NCI-H446 (cell line): ENCODE data around the gene ADAR.
"Not testable (repeated sequence)": the region's sequence is repeated elsewhere in the genome, so short reads cannot be mapped to it uniquely, and the experiment has no call there.

Experiments
- DNase-seq, 2 experiments: peaks; one replicate each; lab custom pipeline; 2025; lab: John Stamatoyannopoulos, UW

The ADAR gene, protein sequence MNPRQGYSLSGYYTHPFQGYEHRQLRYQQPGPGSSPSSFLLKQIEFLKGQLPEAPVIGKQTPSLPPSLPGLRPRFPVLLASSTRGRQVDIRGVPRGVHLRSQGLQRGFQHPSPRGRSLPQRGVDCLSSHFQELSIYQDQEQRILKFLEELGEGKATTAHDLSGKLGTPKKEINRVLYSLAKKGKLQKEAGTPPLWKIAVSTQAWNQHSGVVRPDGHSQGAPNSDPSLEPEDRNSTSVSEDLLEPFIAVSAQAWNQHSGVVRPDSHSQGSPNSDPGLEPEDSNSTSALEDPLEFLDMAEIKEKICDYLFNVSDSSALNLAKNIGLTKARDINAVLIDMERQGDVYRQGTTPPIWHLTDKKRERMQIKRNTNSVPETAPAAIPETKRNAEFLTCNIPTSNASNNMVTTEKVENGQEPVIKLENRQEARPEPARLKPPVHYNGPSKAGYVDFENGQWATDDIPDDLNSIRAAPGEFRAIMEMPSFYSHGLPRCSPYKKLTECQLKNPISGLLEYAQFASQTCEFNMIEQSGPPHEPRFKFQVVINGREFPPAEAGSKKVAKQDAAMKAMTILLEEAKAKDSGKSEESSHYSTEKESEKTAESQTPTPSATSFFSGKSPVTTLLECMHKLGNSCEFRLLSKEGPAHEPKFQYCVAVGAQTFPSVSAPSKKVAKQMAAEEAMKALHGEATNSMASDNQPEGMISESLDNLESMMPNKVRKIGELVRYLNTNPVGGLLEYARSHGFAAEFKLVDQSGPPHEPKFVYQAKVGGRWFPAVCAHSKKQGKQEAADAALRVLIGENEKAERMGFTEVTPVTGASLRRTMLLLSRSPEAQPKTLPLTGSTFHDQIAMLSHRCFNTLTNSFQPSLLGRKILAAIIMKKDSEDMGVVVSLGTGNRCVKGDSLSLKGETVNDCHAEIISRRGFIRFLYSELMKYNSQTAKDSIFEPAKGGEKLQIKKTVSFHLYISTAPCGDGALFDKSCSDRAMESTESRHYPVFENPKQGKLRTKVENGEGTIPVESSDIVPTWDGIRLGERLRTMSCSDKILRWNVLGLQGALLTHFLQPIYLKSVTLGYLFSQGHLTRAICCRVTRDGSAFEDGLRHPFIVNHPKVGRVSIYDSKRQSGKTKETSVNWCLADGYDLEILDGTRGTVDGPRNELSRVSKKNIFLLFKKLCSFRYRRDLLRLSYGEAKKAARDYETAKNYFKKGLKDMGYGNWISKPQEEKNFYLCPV

DNA sequence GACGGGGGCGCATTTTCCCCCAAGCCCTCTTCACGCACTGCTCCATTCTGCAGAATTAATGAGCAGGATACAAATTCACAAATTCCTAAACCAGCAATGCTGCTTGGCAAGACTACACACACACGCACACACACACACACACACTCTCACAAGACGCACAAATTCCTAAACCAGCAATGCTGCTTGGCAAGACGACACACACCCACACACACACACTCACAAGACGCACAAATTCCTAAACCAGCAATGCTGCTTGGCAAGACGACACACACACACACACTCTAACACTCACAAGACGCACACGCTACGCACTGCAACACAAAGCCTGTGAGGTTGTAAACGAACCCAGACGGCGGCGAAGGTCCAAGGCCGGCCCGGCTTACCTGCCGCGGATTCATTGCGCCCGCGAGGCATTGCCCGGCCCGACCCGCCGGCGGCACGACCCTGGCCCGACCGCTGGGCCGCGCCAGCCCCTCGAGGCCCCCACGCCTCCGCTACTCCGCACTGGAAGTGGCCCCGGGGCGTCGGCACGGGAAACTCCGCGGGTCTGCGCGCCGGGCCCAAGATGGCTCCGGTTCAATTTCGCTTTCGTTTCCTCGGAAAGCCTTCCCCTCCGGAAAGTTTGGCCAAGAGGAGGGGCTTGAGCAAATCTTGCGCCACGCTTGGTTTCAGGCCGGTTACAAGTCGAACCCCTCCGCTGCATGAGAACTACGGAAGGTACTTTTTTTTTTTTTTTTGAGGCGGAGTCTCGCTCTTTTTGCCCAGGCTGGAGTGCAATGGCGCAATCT, at the start of gene ADAR:
Gene ADAR, minus strand, starts transcription at position 578 of the 788 bp plus-strand sequence. Its CDS starts 180 bp downstream, at position 398.
- peak; percentile 49 to 82 for DNase-seq

DNA sequence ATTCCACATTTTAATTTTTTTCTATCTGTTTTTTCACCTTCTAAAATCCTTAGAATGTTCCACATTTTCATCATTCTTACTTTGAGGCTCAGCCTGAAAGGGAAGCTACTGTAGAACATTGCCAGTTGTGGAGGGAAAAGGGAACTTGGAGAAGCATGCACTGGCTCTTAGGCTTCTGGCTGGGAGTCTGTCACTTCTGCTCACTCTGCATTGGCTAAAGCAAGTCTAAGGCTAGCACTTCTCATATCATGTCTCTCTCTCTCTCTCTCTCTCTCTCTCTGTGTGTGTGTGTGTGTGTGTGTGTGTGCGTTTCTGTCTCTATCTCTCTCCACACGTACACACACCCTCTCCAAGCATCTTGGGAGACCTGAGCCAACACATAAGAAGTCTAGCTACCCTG, 49.6 kb upstream of the ADAR start:
- no peak for DNase-seq

DNA sequence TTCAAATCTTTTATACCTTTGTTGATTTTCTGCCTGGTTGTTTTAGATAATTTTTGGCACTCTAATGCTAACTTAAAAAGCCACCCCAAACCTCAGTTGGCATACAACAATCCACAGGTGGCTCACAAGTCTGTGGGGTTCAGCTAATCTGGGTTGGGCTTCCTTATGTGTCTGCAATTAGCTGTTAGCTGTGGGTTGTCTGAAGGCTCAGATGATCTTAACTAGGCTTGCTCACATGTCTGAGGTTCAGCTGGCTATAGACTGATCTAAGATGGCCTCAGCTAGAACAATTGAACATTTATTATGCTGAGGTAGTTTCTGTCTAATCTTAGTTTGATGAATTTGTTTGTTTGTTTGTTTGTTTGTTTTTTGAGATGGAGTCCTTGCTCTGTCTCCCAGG, 44.9 kb upstream of the ADAR start:
- no peak for DNase-seq

DNA sequence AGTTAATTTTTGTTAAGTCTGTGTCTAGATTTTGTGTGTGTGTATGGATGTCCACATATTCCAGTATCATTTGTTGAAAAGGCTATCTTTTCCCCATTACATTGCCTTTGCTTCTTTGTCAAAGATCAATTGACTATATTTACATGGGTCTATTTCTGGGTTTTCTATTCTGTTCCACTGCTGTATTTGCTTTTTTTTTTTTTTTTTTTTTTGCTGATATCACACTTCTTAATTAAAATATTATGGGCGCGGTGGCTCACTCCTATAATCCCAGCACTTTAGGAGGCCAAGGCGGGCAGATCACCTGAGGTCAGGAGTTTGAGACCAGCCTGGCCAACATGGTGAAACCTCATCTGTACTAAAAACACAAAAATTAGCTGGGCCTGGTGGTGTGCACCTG, 36.7 kb upstream of the ADAR start:
- not testable (repeated sequence) for DNase-seq

DNA sequence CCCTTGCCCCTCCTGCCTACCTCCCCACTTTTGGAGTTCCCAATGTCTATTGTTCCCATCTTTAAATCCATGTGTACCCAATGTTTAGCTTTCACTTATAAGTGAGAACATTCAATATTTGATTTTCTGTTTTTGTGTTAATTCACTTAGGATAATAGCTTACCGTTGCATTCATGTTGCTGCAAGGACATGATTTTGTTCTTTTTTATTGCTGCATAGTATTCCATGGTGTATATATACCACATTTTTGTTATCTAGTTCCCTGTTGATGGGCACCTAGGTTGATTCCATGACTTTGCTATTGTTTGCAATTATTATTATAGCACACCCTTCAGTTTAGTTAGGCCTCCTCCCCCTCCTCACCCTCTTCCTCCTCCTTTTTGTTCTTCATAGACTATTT, 33.5 kb upstream of the ADAR start:
- DNase-seq, result no peak

DNA sequence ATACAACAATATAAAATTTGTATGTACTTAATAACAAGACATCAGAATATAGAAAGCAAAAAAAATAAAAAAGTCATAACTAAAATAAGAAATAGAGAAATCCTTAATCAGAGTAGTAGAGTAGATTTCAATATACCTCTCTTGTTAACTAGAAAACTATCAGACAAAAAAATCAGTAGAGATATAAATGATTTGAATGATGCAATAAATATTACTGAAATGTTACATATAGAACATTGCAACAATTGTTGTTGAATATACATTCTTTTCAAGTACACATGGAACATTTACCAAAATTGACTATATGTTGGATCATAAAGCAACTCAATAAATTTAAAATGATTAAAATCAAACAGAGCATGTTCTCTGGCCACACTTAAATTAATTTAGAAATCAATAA, 31.9 kb upstream of the ADAR start:
- DNase-seq, result no peak

DNA sequence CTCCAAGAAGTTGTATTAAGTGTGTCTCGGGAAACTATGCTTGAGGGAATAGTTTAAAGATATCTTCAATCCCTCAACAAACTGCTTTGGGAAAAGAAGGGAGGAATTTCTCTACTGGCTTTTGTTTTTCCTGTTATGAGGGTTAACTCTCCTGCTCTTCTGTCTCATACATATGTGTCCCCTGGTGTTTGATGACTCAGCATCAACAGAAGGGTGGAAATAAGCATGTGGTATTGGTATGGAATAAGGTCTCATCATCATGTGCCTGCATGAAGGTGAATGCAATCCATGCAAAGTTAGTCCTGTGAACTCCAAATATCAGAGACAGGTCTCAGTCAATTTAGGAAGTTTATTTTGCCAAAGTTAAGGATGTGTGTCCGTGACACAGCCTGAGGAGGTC, 27.2 kb upstream of the ADAR start:
- no peak for DNase-seq

DNA sequence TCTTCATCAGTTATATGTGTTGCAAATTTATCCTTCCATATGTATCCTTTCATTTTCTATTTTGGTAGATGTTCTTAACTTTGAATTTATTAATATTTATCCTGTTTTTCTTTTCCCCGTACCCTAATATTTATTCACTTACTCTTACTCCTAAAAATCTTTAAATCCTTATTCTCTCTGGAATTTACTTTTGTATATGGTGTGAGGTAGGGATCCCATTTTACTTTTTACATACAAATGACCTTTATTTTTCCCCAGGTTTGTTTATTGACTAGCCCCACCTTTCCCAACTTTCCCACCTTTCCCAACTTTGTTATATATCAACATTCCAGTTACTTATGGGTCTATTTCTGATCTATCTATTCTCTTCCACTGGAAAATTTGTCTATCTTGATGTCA, 21.7 kb upstream of the ADAR start:
- DNase-seq, result no peak

DNA sequence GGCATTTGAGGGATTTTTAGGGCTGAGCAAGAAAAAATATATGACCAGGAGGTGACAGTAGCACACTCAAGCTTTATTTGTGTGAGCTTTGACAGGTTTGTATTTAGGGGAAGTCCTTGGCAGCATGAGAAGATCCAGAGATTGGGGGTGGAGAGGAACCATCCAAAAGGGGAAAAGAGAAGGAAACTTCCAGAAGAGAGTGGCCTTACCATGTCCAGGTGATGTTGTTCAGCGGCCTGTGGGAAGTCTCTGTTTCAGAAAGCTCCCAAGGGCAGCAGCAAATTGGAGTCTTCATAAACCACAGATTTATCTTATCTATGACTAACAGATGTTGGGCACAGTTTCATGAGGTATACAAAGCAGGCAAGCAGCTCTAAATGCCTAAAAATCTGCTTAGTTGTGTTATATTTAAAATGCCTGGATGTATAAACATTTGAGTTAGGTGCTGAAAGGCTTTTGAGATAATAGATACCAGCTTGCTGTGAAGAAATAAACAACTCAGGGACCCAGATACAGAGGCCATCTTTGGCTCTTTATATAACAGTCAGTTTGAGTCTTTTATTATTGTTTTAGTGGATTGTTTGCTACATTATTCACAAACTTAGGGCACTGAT, 21.2 kb upstream of the ADAR start:
- DNase-seq, result no peak

DNA sequence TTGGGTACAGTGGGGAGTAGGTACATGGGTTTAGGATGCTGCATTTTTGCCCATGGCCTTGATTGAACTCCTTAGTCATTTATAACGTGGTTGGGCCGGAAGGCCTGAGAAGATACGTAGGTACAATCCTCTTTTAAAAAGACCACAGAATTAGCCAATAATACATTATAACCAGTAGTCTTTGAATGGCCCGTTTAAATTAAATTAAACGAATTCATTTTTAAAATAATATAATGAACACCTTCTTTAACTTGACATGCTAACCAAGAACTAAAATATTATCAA, 20.1 kb upstream of the ADAR start:
- no peak for DNase-seq

DNA sequence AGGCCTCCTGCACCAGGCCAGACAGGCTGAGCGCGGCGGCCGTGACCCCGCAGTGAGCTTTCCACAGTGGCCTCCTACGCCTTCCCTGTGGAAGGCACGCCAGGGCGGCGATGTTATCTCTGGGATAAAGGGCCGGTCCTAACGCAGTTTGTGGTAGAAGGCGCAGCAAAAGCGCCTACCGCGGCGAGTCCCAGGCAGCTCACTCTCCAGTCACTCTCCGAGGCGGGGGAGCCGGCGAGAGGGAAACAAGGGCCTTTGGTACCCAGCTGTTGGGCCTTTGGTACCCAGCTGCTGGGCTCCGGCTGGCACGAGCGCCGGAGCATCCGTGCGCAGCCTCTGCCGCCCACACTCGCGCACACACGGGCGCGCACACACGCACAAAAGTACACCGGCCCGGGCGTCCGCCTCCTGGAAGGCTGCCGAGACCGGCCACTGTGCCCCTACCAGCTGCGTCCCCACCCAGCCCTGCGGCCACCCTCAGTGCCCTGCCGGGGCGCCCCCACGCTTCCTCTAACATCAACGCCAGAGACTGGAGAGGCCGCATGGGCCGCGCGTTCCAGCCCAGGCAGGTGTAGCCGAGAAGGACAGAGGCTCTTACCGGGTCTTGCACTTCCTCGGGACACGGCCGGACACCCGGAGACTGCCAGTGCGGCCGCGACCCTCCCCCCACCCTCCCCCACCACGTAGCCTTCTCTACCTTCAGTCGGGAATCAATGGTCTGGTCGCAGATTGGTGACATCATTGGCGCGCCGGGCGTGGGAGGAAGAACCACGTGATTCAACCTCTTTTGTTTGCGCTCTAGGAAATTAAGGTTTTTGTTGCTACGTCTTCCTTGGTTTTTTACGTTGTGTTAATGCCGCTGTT, 19.5 kb upstream of the ADAR start:
- peak; percentile 89 to 91 for DNase-seq

DNA sequence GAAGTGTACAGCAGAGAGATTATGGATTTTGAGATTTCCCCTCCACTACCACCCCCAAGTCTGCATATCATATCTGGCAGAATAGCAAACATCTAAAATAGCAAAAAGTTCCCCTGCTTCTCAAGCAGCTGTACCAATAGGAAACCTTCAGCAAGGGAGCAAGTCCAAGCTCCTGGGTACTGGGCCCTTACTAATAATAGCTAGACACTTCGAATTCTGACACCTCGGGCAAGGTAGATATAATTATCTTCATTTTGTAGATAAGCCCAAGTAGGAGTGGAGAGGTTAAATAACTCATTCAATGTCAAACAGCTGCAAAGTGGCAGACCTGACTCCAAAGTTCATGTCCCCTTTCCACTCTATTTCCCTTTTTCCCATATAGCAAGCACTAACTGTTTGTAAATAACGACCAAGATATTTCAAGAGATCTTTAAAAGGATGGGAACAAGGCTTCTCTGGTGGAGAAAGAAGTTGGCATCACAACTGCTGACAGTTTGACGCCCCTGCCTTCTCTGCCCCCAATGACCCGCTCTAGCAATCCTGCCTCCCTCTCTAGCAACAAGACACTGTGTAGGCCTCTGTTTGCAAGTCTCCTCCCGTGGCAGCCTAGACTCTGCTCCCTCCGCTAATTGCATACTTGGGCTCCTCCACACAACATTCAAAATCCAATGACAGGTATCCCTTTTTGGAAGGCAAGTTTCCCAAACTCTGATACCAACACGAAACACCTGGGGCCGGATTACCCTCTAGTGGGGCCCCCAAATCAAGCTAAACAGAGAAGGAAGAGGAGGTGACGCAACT, 18.7 kb upstream of the ADAR start:
- no peak for DNase-seq

DNA sequence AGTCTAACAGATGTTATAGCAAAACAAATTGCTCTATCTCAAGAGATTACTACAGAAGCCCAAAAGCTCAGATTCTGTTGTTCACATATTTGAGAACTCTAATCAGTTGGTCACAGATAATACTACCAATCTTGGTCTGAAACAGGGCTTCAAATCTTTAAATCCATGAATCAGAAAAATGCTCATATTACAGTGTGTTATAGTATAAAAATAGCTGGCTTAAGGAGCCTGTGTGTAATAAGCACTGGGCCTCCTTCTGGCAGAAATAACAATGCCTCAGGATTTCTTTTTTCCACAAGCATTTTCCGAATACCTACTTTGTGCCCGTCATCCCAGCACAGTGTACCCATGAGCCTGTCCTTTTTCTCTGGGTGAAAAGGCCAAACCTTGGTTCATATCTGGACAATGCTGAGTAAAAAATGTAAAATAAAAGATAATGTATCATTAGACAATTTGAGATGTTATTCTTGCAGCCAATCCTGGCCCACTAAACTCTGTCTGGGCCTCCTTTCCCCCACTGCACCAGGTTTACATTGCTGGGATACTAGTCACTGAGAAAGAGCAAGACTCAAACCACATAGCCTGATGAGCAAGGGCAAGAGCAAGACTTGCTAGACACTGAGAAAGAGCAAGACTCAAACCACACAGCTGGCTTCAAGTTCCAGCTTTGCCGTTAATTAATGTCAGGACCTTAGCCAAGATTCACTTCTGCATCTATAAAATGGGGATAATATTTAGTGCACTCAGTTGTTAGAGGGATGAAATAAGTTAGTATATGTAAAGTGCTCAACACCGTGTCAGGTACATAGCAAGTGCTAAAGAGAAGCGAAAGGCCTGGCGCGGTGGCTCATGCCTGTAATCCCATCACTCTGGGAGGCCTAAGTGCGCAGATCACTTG, 17.0 kb upstream of the ADAR start:
- DNase-seq, result no peak

DNA sequence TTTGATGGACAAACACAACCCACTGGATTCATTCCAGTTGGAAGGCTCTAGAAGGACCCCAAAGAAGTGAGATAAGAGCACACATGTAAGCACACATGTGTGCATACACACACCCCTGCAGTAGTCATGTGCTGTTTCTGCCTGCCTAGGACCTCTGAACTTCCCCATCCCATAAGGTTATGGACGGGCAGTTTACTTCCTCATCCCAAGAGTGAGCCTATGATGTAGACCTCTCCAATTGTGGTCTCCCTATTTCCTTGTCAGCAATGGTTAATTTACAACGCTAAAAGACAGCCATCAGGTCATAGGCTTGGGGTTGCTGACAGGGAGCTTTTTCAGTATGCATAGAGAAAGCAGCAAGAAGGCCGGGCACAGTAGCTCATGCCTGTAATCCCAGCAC, 15.4 kb upstream of the ADAR start:
- no peak for DNase-seq

DNA sequence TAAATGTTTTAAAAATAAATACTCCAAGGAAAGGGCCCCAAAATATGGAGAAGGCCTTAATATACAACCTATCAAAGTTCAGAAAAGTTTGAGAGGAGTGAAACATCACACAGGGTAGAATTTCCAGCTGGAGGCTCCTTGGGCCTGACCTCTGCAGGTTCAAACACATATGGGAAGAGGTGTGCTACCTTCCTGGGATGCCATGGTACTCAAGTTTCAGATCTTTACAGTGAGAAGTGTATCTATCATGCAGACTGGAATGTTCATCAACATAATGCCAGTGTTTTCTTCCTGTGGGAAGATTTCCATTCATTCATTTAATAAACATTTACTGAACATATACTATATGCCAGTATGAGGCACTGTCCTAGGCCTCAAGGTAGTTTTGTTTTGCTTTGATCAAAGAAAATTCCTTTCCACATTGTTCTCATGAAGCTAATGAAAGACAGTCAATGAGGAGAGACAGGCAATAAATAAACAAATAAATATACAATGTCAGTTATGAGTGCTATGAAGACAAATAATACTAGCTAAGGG, 14.6 kb upstream of the ADAR start:
- DNase-seq, result no peak

DNA sequence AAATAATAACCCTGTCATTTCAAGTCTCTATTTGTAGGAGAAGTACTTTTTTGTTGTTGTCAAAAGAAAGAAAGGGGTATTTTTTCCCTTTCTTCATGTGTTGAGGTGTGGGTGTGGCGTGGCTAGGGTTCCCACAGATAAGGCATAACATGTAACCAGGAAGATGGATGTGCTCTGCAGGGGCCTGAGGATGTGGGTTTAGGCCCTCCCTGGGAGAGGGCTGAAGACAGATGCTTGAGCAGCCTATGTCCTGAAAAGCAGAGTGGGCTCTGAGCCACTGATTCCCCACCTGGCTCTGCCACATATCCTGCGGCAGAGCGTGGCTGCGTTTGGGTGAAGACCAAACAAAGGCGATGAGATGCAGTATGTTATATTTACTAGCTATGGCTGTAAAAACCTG, 13.9 kb upstream of the ADAR start:
- DNase-seq, result no peak

DNA sequence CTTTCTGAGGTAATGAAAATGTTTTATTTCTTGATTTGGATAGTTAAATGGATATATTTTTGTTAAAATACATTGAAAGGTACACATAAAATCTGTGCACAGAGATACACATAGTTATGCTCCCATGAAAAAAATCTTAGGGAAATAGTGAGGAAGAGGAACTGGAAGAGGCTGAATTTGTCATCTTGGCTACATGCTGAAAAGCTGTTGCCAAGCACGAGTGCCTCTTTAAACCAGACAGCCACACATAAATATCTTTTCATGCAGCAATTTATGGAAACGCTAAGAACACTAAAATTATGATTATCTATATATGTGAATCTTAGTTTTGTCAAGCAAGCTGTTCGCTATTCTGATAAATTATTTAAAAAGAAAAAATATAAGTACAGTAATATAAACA, 12.8 kb upstream of the ADAR start:
- no peak for DNase-seq

DNA sequence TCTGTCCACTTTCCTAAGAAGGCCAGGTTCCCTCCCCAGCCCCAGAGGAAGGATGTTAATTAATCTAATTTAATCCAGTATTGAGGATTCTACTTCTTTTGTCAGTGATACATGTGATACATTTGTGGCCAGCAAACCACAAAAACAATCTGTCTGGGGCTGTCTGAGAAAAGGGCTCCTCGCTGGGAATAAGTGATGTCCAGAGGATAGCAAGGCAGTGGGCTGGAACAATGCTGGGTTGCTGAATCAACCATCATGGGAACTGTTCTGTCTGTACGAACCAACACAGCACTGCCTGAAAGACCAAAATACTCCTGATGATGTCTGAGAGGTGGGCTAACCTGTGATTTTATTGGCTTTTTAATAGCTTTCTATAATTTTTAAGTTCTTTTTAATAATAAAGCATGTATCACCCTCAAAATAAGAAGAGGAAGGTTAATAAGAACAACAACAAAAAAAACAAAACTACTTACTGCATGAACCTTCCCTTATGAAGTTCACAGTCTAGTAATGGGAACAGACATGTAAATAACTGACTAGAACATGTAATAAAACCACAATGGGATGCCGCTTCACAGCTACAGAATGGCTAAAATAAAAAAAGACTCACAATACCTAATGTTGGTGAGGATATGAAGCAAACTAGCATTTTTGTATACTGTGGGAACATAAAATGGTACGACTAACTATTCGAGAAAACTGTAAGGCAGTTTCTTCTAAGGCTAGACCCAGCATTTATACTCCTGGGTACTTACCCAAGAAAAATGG, 11.4 kb upstream of the ADAR start:
- DNase-seq, result no peak
